GM12874 (cell line): ENCODE measurements around the gene MASP2.

ENCODE experiments used
- CTCF ChIP-seq: IDR thresholded peaks from 2 replicates; pipeline ENCODE4 v1.5.1; 2011; ENCODE audit warnings: low read depth, mild to moderate bottlenecking, control low read depth, low read length, moderate library complexity; ENCODE audit not compliant: insufficient read depth

The MASP2 gene

GRCh38 chr1:10996100-10996499, 50.9 kb downstream of the MASP2 start:
- no peak for TF ChIP-seq CTCF

DNA sequence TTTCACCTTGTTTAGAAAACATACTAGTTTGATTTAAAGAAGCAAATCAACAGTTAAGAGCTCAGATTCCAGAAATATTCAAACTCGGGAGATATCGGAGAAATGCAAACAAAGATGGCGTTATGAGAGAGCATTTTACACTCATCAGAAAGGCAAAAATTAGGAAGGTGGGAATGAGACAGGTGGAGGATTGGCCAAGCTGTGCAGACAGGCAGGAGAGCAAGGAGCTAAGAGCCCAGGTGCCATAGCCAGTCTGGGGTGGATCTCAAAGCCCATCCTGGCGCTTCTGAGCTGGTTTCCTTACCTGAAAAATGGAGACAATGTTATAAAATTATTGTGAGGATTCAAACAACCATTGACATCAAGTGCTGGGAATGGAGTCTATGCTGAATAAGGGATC, 54.2 kb downstream of the MASP2 start:
- TF ChIP-seq CTCF = no peak

DNA sequence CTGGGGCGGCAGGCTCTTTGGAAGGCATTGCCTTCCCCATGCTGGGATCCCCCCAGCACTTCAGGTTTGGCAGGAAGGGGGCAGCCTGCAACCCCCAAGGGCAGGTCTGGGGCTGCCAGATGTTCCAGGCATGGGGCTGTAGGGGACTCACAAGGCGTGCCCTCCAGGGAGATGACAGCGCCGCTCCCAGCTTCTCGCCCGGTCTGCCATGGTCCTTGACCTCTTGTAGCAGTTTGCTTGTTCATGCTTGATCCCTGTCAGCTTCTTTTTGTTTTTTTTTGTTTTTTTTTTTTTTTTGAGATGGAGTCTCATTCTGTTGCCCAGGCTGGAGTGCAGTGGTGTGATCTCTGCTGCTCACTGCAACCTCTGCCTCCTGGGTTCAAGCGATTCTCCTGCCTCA, 56.2 kb downstream of the MASP2 start:
- TF ChIP-seq CTCF = no peak

GRCh38 chr1:10989095-10989494, 57.9 kb downstream of the MASP2 start:
- TF ChIP-seq CTCF = no peak

DNA sequence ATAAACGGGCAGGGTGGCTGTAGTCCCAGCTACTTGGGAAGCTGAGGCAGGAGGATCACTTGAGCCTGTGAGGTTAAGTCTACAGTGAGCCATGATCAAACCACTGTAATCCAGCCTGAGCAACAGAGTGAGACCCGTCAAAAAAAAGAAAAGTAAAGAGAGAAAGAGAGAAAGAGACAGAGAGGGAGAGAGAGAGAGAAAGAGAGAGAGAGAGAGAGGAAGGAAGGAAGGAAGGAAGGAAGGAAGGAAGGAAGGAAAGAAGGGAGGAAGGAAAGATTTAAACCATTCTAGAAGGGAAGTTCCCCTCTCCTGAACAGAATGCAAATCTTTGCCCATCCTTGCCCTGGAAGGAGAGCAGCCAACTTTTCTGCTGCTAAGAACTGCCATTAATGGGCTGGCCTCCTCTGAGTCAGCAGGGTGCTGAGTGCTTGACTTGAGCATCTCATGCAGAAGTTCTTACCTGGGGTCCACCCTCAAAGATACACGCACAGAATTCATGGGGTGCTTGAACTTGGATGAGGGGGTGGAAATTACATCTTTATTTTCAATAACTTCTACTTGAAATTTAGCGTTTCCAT, 59.1 kb downstream of the MASP2 start:
- no peak for TF ChIP-seq CTCF

DNA sequence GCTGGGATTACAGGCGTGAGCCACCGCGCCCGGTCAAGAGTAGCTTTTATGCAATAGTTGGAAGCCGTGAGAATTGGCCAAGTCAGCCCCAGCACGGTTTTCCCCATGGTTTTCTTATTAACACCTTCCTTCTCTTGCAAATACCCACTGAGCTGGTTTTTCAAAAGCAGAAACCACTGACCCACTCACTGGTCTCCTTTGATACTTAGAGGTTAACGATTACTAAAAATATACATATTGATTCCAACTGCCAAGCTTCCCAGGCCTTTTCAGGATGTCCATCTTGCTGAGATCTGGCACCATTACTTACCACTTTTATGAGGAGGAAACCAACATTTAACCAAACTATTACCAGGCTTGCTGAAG, 60.5 kb downstream of the MASP2 start:
- TF ChIP-seq CTCF = no peak

DNA sequence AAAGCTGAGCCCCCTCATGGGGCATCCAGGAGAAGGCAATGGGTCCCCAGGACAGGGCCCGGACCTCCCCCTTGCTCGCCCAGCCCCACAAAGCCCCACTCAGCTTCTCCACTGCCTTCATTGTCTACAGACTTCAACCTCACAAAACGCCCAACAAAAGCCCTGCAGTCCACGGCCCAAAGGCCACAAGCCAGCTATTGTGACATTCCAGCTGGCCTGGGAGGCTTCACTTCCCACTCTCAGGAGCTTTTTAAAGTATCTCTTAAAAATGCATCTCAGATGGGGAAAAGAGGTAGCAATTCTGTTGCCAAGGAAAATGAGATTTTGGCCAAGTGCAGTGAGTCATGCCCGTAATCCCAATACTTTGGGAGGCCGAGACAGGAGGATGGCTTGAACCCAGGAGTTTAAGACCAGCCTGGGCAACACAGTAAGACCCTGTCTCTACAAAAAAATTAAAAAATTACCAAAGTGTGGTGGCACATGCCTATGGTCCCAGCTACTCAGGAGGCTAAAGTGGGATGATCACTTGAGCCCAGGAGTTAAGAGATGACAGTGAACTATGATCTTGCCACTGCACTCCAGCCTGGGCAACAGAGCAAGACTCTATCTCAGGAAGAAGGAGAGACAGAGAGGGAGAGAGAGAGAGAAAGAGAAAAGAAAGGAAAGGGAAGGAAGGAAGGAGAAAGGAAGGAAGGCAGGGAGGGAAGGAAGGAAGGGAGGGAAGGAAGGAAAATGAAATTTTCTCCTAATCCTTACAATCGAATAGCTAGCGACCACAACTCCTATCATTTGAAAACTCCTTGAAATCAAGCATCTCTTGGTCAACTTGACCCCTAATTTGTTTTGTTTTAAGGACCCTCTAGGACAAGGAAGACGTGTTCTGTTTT, 66.0 kb downstream of the MASP2 start:
- TF ChIP-seq CTCF = no peak
